WERI-Rb-1 (cell line): ENCODE measurements around the gene UAP1L1.
"Not testable (repeated sequence)": the region's sequence is repeated elsewhere in the genome, so short reads cannot be mapped to it uniquely, and the experiment has no call there.

Experiments
- DNase-seq: peaks from one replicate; pipeline ENCODE4 v3.0.0-alpha.2; 2020
- H3K27ac ChIP-seq: fragments of 250-450 bp; sonication (Bioruptor Pico); 2 replicates; pipeline ENCODE4 v1.5.1; 2020; ENCODE audit warnings: mild to moderate bottlenecking, moderate library complexity
- H3K27me3 ChIP-seq: fragments of 250-450 bp; sonication (Bioruptor Pico); 2 replicates; pipeline ENCODE4 v1.5.1; 2021; ENCODE audit warnings: mild to moderate bottlenecking, low read depth, moderate library complexity; ENCODE audit not compliant: insufficient read depth, severe bottlenecking
- H3K36me3 ChIP-seq: fragments of 250-450 bp; sonication (Bioruptor Pico); 2 replicates; pipeline ENCODE4 v1.5.1; 2020; ENCODE audit warnings: mild to moderate bottlenecking, moderate library complexity
- H3K4me3 ChIP-seq: 2 replicates; pipeline ENCODE4 v1.5.1; 2011; ENCODE audit warnings: low read depth, mild to moderate bottlenecking, control low read depth, low read length
- H3K9me3 ChIP-seq: fragments of 250-450 bp; sonication (Bioruptor Pico); 2 replicates; pipeline ENCODE4 v1.5.1; 2021; ENCODE audit warnings: mild to moderate bottlenecking, moderate library complexity; ENCODE audit not compliant: severe bottlenecking
- CTCF ChIP-seq: IDR thresholded peaks from 2 replicates; pipeline ENCODE4 v1.5.1; 2011; ENCODE audit warnings: low read depth, mild to moderate bottlenecking, control low read depth, inconsistent platforms, low read length

Gene UAP1L1

GRCh38 chr9:137030538-137031527 lies 46.5 kb upstream of the UAP1L1 start:
- Histone ChIP-seq H3K36me3 (no peaks in the 10 kb centered on the region), H3K27me3 (no peaks in the 10 kb centered on the region), H3K27ac (no peak overlapping the region), H3K9me3 (no peaks in the 10 kb centered on the region), H3K4me3 (no peak overlapping the region)
- DNase-seq, result no peak
- no peak for TF ChIP-seq CTCF

- peak; percentile 55 for DNase-seq
Observed at GRCh38 chr9:137031904-137032640, 45.2 kb upstream of the UAP1L1 start, which contains the start of gene FUT7. Gene FUT7 (minus strand): TSS chr9:137032088. CDS start chr9:137031991, 97 bp downstream.

GRCh38 chr9:137032858-137033257 lies 44.5 kb upstream of the UAP1L1 start:
- H3K27me3 ChIP-seq, result no peaks in the 10 kb centered on the region
- no peaks in the 10 kb centered on the region for H3K36me3 ChIP-seq
- no peak for DNase-seq
- no peak overlapping the region for H3K27ac ChIP-seq
- no peak overlapping the region for H3K4me3 ChIP-seq
- H3K9me3 ChIP-seq, result no peaks in the 10 kb centered on the region
- no peak for TF ChIP-seq CTCF

More at GRCh38 chr9:137031904-137032640, 45.2 kb upstream of the UAP1L1 start, which contains the start of gene FUT7:
- no peaks in the 10 kb centered on the region for H3K36me3 ChIP-seq
- TF ChIP-seq CTCF, result no peak
- H3K27me3 ChIP-seq, result no peaks in the 10 kb centered on the region
- no peak within 1 kb of the TSS for H3K4me3 ChIP-seq
- no peaks in the 10 kb centered on the region for H3K9me3 ChIP-seq
- peak within 1 kb of the TSS; percentile 33; the same call in 1 of the 2 replicates for H3K27ac ChIP-seq

- not testable (repeated sequence) for H3K27me3 ChIP-seq, H3K9me3 ChIP-seq, H3K4me3 ChIP-seq, H3K27ac ChIP-seq, DNase-seq, H3K36me3 ChIP-seq
Observed at GRCh38 chr9:137033481-137033880, 43.8 kb upstream of the UAP1L1 start.

GRCh38 chr9:137034039-137034708 lies 43.1 kb upstream of the UAP1L1 start:
- Histone ChIP-seq H3K36me3 (peaks cover 11% of the 10 kb centered on the region), H3K27me3 (no peaks in the 10 kb centered on the region), H3K9me3 (no peaks in the 10 kb centered on the region), H3K4me3 (no peak overlapping the region), H3K27ac (no peak overlapping the region)
- no peak for DNase-seq
- no peak for TF ChIP-seq CTCF
